Muscle layer of colon (tissue), 2 donors: ENCODE results near the gene FBXW4.

Source experiments
- H3K27ac ChIP-seq: one replicate; pipeline ENCODE4 v1.7.0; 2013; ENCODE audit warnings: low read depth, mild to moderate bottlenecking, low read length, moderate library complexity
- H3K27me3 ChIP-seq, 2 donors: one replicate each; pipeline ENCODE4 v1.7.0; 2013; ENCODE audit warnings: low read length in 2 of 2, mild to moderate bottlenecking in 2 of 2; ENCODE audit not compliant: insufficient read depth in 2 of 2, control insufficient read depth in 1 of 2
- H3K36me3 ChIP-seq: one replicate; pipeline ENCODE4 v1.7.0; 2013; ENCODE audit warnings: mild to moderate bottlenecking, low read length; ENCODE audit not compliant: insufficient read depth
- H3K4me1 ChIP-seq: one replicate; pipeline ENCODE4 v1.7.0; 2013; ENCODE audit warnings: mild to moderate bottlenecking, low read length; ENCODE audit not compliant: insufficient read depth
- H3K4me3 ChIP-seq, 2 donors: one replicate each; pipeline ENCODE4 v1.7.0; 2013; ENCODE audit warnings: low read length in 2 of 2, low read depth in 1 of 2, mild to moderate bottlenecking in 1 of 2, moderate library complexity in 1 of 2
- H3K9ac ChIP-seq: one replicate; pipeline ENCODE4 v1.7.0; 2013; ENCODE audit warnings: low read length
- H3K9me3 ChIP-seq: one replicate; pipeline ENCODE4 v1.7.0; 2013; ENCODE audit warnings: mild to moderate bottlenecking, low read length
- donor health status: abdominal sarcoma.
- donor health status: Adenocarcinoma of cecum.

The FBXW4 gene

GRCh38 chr10:101693978-101694673 lies 844 bp downstream of the FBXW4 start:
- Histone ChIP-seq H3K36me3 (no peaks in the 10 kb centered on the region), H3K4me1 (peaks cover 34% of the 10 kb centered on the region), H3K27ac (peak overlapping the region; percentile 99), H3K9ac (peak overlapping the region; percentile 96), H3K9me3 (no peaks in the 10 kb centered on the region), H3K4me3 (peak overlapping the region; percentile 72 to 93), H3K27me3 (no peaks in the 10 kb centered on the region)

GRCh38 chr10:101693651-101693977 lies 1.4 kb downstream of the FBXW4 start:
- Histone ChIP-seq H3K27me3 (no peaks in the 10 kb centered on the region), H3K4me1 (peaks cover 34% of the 10 kb centered on the region), H3K9me3 (no peaks in the 10 kb centered on the region), H3K4me3 (peak overlapping the region; percentile 72 to 93), H3K9ac (peak overlapping the region; percentile 96), H3K27ac (peak overlapping the region; percentile 99), H3K36me3 (no peaks in the 10 kb centered on the region)

GRCh38 chr10:101691081-101691480 lies 3.9 kb downstream of the FBXW4 start:
- peak overlapping the region; percentile 40 for H3K27ac ChIP-seq
- H3K4me3 ChIP-seq, result no peak overlapping the region
- H3K9me3 ChIP-seq, result no peaks in the 10 kb centered on the region
- no peaks in the 10 kb centered on the region for H3K36me3 ChIP-seq
- H3K4me1 ChIP-seq, result peaks cover 34% of the 10 kb centered on the region
- H3K9ac ChIP-seq, result peak overlapping the region; percentile 23
- H3K27me3 ChIP-seq, result no peaks in the 10 kb centered on the region

DNA sequence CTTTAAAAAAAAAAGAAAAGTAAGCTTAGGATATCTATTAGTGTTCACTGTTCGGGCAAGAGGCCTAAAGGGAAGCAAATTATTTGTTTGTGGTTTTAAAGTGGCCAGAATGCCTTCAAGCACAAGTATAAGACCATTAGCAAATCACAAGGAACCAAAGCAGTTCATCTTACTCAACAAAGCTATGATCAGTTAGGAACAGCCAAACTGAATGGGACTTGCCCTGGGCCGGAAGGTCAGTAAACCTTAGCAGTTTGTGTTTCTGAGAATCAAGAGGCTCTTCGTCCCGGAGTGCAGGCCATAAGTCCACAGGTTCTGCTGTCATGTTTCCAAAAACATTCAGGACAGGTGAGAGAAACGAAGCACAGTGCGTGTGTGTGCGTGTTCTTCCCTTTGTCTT lies 4.5 kb downstream of the FBXW4 start:
- no peaks in the 10 kb centered on the region for H3K9me3 ChIP-seq
- H3K36me3 ChIP-seq, result no peaks in the 10 kb centered on the region
- peaks cover 32% of the 10 kb centered on the region for H3K4me1 ChIP-seq
- no peak overlapping the region for H3K4me3 ChIP-seq
- H3K9ac ChIP-seq, result no peak overlapping the region
- H3K27ac ChIP-seq, result no peak overlapping the region
- no peaks in the 10 kb centered on the region for H3K27me3 ChIP-seq

DNA sequence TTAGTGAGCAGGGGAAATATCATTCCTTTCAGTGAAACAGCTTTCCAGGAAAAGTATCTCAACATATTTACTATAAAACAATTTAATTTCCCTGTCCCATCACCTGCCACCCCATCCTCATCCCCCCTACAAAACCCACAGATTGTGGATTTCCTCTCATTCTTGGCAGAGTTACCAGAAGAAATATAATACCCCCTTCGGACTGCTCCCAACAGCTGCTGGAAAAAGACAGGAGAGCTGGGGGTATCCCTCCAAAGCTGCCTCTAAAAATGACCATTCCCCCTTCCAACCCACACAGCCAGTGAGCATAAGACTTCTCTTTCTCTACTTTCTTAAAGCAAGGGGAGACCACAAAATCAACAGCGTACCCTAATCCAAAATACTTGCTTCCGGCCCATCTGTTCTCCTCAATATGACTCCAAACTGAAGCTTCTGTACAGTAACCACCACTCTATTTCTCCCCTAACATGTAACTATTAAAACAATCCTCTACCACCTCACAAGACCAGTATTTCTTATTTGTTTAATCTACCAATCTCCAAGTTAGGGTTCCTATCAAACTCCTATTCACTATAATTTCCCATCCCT lies 7.8 kb downstream of the FBXW4 start:
- H3K4me1 ChIP-seq, result peaks cover 26% of the 10 kb centered on the region
- no peak overlapping the region for H3K27ac ChIP-seq

GRCh38 chr10:101686133-101686925 lies 8.6 kb downstream of the FBXW4 start:
- Histone ChIP-seq H3K4me3 (no peak overlapping the region), H3K9me3 (no peaks in the 10 kb centered on the region), H3K9ac (no peak overlapping the region), H3K27me3 (no peaks in the 10 kb centered on the region), H3K27ac (no peak overlapping the region), H3K4me1 (peaks cover 26% of the 10 kb centered on the region), H3K36me3 (no peaks in the 10 kb centered on the region)

More for the DNA sequence above, 7.8 kb downstream of the FBXW4 start:
- H3K9me3 ChIP-seq, result no peaks in the 10 kb centered on the region
- H3K9ac ChIP-seq, result no peak overlapping the region
- no peak overlapping the region for H3K4me3 ChIP-seq
- H3K36me3 ChIP-seq, result no peaks in the 10 kb centered on the region
- H3K27me3 ChIP-seq, result no peaks in the 10 kb centered on the region

DNA sequence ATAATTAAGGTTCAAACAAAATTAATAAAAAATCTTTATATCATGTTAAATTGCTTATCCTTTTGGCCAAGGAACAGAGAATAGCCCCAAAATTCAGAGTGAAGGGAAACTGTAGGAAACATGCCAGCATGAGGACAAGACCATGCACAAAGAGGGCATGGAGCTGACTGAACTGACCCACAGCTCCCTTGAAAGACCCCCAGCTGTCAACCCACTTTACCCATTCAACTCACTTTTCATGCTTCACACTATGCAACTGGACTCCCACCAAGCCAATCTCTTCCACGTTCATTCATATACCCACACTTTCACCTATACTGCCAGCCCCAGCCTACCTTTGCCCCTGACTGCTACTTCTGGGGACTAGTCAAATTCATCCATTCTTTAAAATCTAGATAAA lies 10.2 kb downstream of the FBXW4 start:
- Histone ChIP-seq H3K36me3 (no peaks in the 10 kb centered on the region), H3K4me1 (peaks cover 10% of the 10 kb centered on the region), H3K27me3 (no peaks in the 10 kb centered on the region), H3K27ac (no peak overlapping the region), H3K9ac (no peak overlapping the region), H3K9me3 (no peaks in the 10 kb centered on the region), H3K4me3 (no peak overlapping the region)

DNA sequence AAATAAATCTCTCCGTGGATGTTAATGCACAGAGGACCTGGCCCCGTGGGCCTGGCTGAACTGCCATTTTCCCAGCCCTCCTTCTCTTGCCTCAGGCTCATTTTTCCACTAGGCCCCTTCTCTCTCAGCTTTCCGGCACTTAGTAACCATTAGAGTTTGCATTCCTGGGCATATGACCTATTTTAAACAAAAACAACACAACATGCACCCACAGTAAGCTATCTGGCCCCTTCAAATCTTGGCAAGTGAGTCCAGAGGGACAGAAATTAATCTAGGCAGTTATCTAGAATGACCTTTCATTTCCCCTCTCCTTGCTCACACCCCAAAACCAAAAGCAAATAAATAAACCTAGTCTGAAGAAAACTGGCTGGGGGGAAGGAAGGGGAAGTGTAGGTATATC lies 11.7 kb downstream of the FBXW4 start:
- Histone ChIP-seq H3K9me3 (no peaks in the 10 kb centered on the region), H3K4me1 (peaks cover 7% of the 10 kb centered on the region), H3K27ac (no peak overlapping the region), H3K36me3 (no peaks in the 10 kb centered on the region), H3K4me3 (no peak overlapping the region), H3K27me3 (no peaks in the 10 kb centered on the region), H3K9ac (no peak overlapping the region)

DNA sequence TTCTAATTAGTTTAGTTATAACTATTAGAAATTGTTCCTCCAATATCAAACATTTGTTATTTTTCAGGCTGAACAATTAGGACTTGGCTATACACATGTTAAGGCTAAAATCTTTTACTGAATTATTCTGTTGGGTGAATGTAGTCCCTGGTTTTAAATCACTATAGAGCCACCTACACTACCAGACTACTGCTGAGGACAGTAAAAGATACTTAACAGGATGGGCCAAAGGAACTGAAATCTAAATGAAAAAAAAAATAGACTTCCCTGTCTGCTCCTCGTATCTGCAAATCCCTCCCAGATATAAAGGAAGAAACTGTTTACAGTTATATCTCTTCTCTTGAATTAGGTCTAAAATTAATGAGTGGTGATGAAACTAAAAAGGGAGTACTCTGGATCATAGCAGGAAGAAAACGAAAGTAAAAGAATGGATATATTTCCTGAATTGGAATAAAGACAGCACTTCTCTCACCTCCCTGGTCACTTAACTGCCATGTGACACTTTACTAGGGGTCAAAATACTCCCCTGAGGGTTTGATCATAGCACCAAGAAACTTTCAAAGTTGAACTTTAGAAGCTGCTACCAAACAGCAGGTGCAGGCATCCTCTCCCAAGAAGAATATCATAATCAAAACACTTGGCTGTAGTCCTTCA lies 12.7 kb downstream of the FBXW4 start:
- H3K4me3 ChIP-seq, result peak overlapping the region in 1 of 2 donors; percentile 8
- no peaks in the 10 kb centered on the region for H3K9me3 ChIP-seq
- H3K9ac ChIP-seq, result no peak overlapping the region
- H3K27me3 ChIP-seq, result no peaks in the 10 kb centered on the region
- H3K27ac ChIP-seq, result no peak overlapping the region
- H3K36me3 ChIP-seq, result no peaks in the 10 kb centered on the region
- peaks cover 7% of the 10 kb centered on the region for H3K4me1 ChIP-seq

GRCh38 chr10:101676565-101676964 lies 18.4 kb downstream of the FBXW4 start:
- Histone ChIP-seq H3K9ac (no peak overlapping the region), H3K27ac (no peak overlapping the region), H3K27me3 (no peaks in the 10 kb centered on the region), H3K4me1 (no peaks in the 10 kb centered on the region), H3K9me3 (no peaks in the 10 kb centered on the region), H3K36me3 (peaks cover 29% of the 10 kb centered on the region), H3K4me3 (no peak overlapping the region)

DNA sequence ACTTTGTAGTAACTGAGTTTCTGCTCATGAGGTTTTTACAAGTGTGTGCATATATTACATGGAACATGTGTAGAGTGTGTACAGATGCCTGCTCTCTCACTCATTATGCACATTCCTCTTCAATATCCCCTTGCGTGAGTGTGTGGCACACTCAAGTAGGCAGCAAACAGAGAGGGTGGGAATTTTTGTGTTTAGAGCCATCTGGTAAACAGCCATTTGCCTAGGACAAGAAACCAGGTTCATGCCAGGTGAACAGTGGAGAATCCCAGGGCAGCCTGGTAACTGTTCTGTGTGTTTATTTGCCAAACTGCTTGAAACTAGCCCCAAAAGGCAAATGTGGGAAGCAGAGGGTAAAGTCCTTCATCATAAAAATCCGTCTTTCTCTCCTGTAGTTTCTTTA lies 19.9 kb downstream of the FBXW4 start:
- Histone ChIP-seq H3K4me3 (no peak overlapping the region), H3K9ac (no peak overlapping the region), H3K36me3 (peaks cover 41% of the 10 kb centered on the region), H3K9me3 (no peaks in the 10 kb centered on the region), H3K4me1 (no peaks in the 10 kb centered on the region), H3K27me3 (no peaks in the 10 kb centered on the region), H3K27ac (no peak overlapping the region)
